HepG2 (cell line): Measurements from ENCODE around the gene ZNF608. TPM values are rescaled to one million over a fixed set of nuclear protein-coding genes. Genes with fewer than 3 reads are reported as not detected.
A peak's percentile ranks its signal among the peaks of the same experiment; 100 is the strongest.

Source experiments
- BCL6 ChIP-seq: IDR thresholded peaks from 2 replicates; pipeline ENCODE4 v1.6.1; 2016; ENCODE audit warnings: missing genetic modification reagents, missing compliant biosample characterization
- CREB1 ChIP-seq, 2 experiments: fragments of 450-650 bp in 1 of 2; IDR thresholded peaks; 2 replicates each; pipeline ENCODE4 v1.6.1; 2016 to 2017; ENCODE audit warnings: control low read depth in 1 of 2, mild to moderate bottlenecking in 1 of 2, missing compliant biosample characterization in 1 of 2, missing genetic modification characterization in 1 of 2
- GATAD2A ChIP-seq: IDR thresholded peaks from 2 replicates; pipeline ENCODE4 v1.6.1; 2016
- HNRNPH1 ChIP-seq: fragments of 200-400 bp; formaldehyde crosslinking; optimal IDR thresholded peaks from 2 replicates; pipeline ENCODE3; 2017; ENCODE audit warnings: mild to moderate bottlenecking, low read depth, low read length
- KAT2B ChIP-seq: fragments of 150-350 bp; IDR thresholded peaks from 2 replicates; pipeline ENCODE4 v1.6.1; 2014; ENCODE audit warnings: low read depth, low read length, borderline replicate concordance
- NCOA2 ChIP-seq: sonication (generic); formaldehyde crosslinking; IDR thresholded peaks from 2 replicates; pipeline ENCODE4 v1.8.0; 2022; ENCODE audit warnings: inconsistent platforms
- NFIC ChIP-seq: IDR thresholded peaks from 2 replicates; pipeline ENCODE4 v1.6.1; 2012; ENCODE audit warnings: mild to moderate bottlenecking, low read length, inconsistent platforms
- NFYB ChIP-seq: sonication (generic); formaldehyde crosslinking; IDR thresholded peaks from 2 replicates; pipeline ENCODE4 v1.4.0; 2020; ENCODE audit warnings: missing genetic modification reagents
- RCOR2 ChIP-seq: IDR thresholded peaks from 2 replicates; pipeline ENCODE4 v1.6.1; 2016; ENCODE audit warnings: missing biosample characterization, missing genetic modification reagents
- REPIN1 ChIP-seq: sonication (generic); formaldehyde crosslinking; IDR thresholded peaks from 2 replicates; pipeline ENCODE4 v1.8.0; 2022; ENCODE audit warnings: missing genetic modification reagents, low read depth, mild to moderate bottlenecking, borderline replicate concordance
- SKI ChIP-seq: fragments of 450-650 bp; IDR thresholded peaks from one replicate; pipeline ENCODE4 v1.6.1; 2018; ENCODE audit warnings: mild to moderate bottlenecking; ENCODE audit not compliant: partially characterized antibody
- SMAD3 ChIP-seq: sonication (generic); formaldehyde crosslinking; IDR thresholded peaks from 2 replicates; pipeline ENCODE4 v1.4.0; 2020; ENCODE audit warnings: missing genetic modification reagents
- SRSF4 ChIP-seq: fragments of 200-400 bp; formaldehyde crosslinking; IDR thresholded peaks from one replicate; pipeline ENCODE4 v1.6.1; 2018; ENCODE audit warnings: mild to moderate bottlenecking, low read depth, low read length, moderate library complexity; ENCODE audit not compliant: poor library complexity, severe bottlenecking
- TBX2 ChIP-seq: sonication (generic); formaldehyde crosslinking; IDR thresholded peaks from 2 replicates; pipeline ENCODE4 v1.5.0; 2020; ENCODE audit warnings: missing genetic modification reagents, mild to moderate bottlenecking, borderline replicate concordance
- ZC3H13 ChIP-seq: sonication (generic); formaldehyde crosslinking; IDR thresholded peaks from 2 replicates; pipeline ENCODE4 v1.8.1; 2023; ENCODE audit warnings: mild to moderate bottlenecking, missing genetic modification reagents, moderate library complexity
- ZNF317 ChIP-seq: sonication (generic); formaldehyde crosslinking; IDR thresholded peaks from 2 replicates; pipeline ENCODE4 v1.5.0; 2020; ENCODE audit warnings: mild to moderate bottlenecking, missing genetic modification reagents
- ZNF383 ChIP-seq: sonication (generic); formaldehyde crosslinking; IDR thresholded peaks from 2 replicates; pipeline ENCODE4 v1.4.0; 2020; ENCODE audit warnings: missing genetic modification reagents, mild to moderate bottlenecking, borderline replicate concordance
- ZNF550 ChIP-seq: sonication (generic); formaldehyde crosslinking; IDR thresholded peaks from 2 replicates; pipeline ENCODE4 v1.4.0; 2020; ENCODE audit warnings: mild to moderate bottlenecking, missing genetic modification reagents, borderline replicate concordance
- ZNF572 ChIP-seq: sonication (generic); formaldehyde crosslinking; IDR thresholded peaks from 2 replicates; pipeline ENCODE4 v1.5.1; 2020; ENCODE audit warnings: mild to moderate bottlenecking, missing genetic modification reagents
- ZNF891 ChIP-seq: sonication (generic); formaldehyde crosslinking; IDR thresholded peaks from 2 replicates; pipeline ENCODE4 v1.5.0; 2020; ENCODE audit warnings: mild to moderate bottlenecking, missing genetic modification reagents
- polyA plus RNA-seq, 8 experiments: library from polyadenylated mRNA; depleted of rRNA in 3 of 8; stranded (reverse) in 7 of 8; unstranded in 1 of 8; fragments of >200 nt; fragmentation: Illumina TruSeq in 4 of 8; extraction: Trizol in 4 of 8; gene quantifications; 2 replicates each; pipeline versions ENCODE4 v1.2.1 to v1.2.3, GENCODE V29; 2011 to 2016; ENCODE audit warnings: low read depth in 4 of 8, missing spikeins in 1 of 8, mixed read lengths in 1 of 8; ENCODE audit not compliant: insufficient read depth in 1 of 8
- total RNA-seq, 5 experiments: library from RNA; depleted of rRNA; stranded (reverse); fragments of >200 nt; fragmentation: Illumina TruSeq; extraction: Trizol; gene quantifications; 2 replicates each; pipeline ENCODE4 v1.2.3, GENCODE V29; 2016; ENCODE audit warnings: low read depth in 1 of 5
- TF ChIP-seq, protein P1 (sequence below): sonication (generic); formaldehyde crosslinking; IDR thresholded peaks from 2 replicates; pipeline ENCODE4 v1.4.0; 2020; ENCODE audit warnings: missing genetic modification reagents
- TF ChIP-seq, protein P2 (sequence below): sonication (generic); formaldehyde crosslinking; IDR thresholded peaks from 2 replicates; pipeline ENCODE4 v1.4.0; 2020; ENCODE audit warnings: low read depth, mild to moderate bottlenecking, missing genetic modification reagents
- TF ChIP-seq, protein P3 (sequence below): sonication (generic); formaldehyde crosslinking; conservative IDR thresholded peaks from 2 replicates; pipeline ENCODE4 v1.4.0; 2020; ENCODE audit warnings: mild to moderate bottlenecking, missing genetic modification reagents, moderate library complexity

ZNF608 gene
- total and polyA plus RNA-seq, 2 of the 13 experiments (the other 11 are each of a cell fraction or from before 2014, with no cell fraction given) = 0.66 to 0.91 TPM

DNA sequence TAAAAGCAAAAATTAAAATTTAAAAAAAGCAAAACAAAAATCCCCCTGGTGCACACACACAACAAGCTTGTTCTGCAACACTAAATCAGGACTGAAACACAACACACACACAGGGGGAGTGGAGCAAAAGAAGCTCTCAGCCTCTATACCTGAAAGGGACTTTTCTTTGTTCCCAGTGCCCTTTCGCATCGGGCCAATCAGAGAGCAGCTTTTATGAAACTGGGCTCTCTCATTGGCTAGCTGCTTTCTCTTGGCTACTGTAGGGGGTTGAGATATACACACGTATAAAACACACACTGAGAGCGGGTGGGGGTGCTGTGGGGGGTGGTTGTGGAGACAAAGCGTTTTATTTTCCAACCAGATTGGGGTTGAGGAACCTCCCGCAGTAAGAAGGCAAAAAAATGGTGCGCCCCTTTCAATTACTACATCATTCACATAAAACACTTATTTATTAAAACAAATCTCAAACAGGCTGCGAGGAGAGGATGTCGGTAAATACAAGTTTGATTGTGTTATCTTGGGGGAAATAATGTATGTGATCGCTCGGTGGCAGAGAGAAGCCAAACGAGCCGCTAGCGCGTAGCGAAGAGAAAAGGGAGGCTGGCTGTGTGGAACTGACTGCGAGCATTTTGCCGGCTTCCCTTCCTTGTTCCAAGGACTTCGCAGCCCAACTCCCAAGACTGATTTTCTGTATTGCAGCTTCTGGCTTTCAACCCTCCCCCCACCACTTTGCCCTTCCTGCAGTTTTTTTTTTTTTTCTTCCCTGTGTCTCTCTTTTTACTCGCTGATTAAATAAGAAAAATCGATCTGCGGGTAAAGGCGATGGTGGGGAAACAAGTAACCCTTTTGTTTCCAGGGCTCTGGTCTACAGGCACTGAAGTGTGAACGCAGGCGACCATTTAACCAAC lies 2.5 kb upstream of the ZNF608 start (continued):
- TF ChIP-seq KAT2B (0 out of 2 replicates have a peak, but pooled peaks have one; percentile 23), NFYB (CRISPR knock-in tag) (peak; percentile 65), CREB1 (IDR thresholded peaks at IDR 0.05) (no peak), CREB1 (CRISPR knock-in tag; IDR thresholded peaks at IDR 0.05) (peak; percentile 64; the same call in 1 of the 2 replicates), ZNF383 (CRISPR knock-in tag) (no peak), HNRNPH1 (no peak), SRSF4 (no peak), ZNF317 (CRISPR knock-in tag) (peak; percentile 51; the same call in 1 of the 2 replicates), ZNF891 (CRISPR knock-in tag) (no peak), SKI (peak; percentile 17), TBX2 (CRISPR knock-in tag) (peak; percentile 68), BCL6 (0 out of 2 replicates have a peak, but pooled peaks have one; percentile 66), ZNF550 (CRISPR knock-in tag) (no peak), SMAD3 (CRISPR knock-in tag) (0 out of 2 replicates have a peak, but pooled peaks have one; percentile 33), NFIC (peak; percentile 60; the same call in 1 of the 2 replicates), ZNF572 (CRISPR knock-in tag) (no peak), RCOR2 (CRISPR knock-in tag) (0 out of 2 replicates have a peak, but pooled peaks have one; percentile 30), GATAD2A (peak; percentile 87), NCOA2 (peak; percentile 64), ZC3H13 (CRISPR knock-in tag) (no peak), REPIN1 (CRISPR knock-in tag) (0 out of 2 replicates have a peak, but pooled peaks have one; percentile 45)
- TF ChIP-seq, protein P1, sequence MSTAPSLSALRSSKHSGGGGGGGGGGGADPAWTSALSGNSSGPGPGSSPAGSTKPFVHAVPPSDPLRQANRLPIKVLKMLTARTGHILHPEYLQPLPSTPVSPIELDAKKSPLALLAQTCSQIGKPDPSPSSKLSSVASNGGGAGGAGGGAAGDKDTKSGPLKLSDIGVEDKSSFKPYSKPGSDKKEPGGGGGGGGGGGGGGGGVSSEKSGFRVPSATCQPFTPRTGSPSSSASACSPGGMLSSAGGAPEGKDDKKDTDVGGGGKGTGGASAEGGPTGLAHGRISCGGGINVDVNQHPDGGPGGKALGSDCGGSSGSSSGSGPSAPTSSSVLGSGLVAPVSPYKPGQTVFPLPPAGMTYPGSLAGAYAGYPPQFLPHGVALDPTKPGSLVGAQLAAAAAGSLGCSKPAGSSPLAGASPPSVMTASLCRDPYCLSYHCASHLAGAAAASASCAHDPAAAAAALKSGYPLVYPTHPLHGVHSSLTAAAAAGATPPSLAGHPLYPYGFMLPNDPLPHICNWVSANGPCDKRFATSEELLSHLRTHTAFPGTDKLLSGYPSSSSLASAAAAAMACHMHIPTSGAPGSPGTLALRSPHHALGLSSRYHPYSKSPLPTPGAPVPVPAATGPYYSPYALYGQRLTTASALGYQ (CRISPR knock-in tag) = peak; percentile 62; the same call in 1 of the 2 replicates
- TF ChIP-seq, protein P2, sequence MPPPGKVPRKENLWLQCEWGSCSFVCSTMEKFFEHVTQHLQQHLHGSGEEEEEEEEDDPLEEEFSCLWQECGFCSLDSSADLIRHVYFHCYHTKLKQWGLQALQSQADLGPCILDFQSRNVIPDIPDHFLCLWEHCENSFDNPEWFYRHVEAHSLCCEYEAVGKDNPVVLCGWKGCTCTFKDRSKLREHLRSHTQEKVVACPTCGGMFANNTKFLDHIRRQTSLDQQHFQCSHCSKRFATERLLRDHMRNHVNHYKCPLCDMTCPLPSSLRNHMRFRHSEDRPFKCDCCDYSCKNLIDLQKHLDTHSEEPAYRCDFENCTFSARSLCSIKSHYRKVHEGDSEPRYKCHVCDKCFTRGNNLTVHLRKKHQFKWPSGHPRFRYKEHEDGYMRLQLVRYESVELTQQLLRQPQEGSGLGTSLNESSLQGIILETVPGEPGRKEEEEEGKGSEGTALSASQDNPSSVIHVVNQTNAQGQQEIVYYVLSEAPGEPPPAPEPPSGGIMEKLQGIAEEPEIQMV (CRISPR knock-in tag) = 0 out of 2 replicates have a peak, but pooled peaks have one; percentile 22
- TF ChIP-seq, protein P3, sequence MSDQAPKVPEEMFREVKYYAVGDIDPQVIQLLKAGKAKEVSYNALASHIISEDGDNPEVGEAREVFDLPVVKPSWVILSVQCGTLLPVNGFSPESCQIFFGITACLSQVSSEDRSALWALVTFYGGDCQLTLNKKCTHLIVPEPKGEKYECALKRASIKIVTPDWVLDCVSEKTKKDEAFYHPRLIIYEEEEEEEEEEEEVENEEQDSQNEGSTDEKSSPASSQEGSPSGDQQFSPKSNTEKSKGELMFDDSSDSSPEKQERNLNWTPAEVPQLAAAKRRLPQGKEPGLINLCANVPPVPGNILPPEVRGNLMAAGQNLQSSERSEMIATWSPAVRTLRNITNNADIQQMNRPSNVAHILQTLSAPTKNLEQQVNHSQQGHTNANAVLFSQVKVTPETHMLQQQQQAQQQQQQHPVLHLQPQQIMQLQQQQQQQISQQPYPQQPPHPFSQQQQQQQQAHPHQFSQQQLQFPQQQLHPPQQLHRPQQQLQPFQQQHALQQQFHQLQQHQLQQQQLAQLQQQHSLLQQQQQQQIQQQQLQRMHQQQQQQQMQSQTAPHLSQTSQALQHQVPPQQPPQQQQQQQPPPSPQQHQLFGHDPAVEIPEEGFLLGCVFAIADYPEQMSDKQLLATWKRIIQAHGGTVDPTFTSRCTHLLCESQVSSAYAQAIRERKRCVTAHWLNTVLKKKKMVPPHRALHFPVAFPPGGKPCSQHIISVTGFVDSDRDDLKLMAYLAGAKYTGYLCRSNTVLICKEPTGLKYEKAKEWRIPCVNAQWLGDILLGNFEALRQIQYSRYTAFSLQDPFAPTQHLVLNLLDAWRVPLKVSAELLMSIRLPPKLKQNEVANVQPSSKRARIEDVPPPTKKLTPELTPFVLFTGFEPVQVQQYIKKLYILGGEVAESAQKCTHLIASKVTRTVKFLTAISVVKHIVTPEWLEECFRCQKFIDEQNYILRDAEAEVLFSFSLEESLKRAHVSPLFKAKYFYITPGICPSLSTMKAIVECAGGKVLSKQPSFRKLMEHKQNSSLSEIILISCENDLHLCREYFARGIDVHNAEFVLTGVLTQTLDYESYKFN = peak; percentile 82
